ENCODE measurements around the gene SLC48A1. TPM values are rescaled to one million over a fixed set of nuclear protein-coding genes. Genes with fewer than 3 reads are reported as not detected.

The SLC48A1 gene
- total and polyA plus RNA-seq, 3 donors from 2014 or later: 21.0 to 32.0 (median 25.5) TPM

- no peaks in the 10 kb centered on the region for H3K36me3 ChIP-seq (ENCODE audit: low read depth, missing control alignments)
- no peak for TF ChIP-seq POLR2A (IDR thresholded peaks at IDR 0.05)
- TF ChIP-seq, protein P1, sequence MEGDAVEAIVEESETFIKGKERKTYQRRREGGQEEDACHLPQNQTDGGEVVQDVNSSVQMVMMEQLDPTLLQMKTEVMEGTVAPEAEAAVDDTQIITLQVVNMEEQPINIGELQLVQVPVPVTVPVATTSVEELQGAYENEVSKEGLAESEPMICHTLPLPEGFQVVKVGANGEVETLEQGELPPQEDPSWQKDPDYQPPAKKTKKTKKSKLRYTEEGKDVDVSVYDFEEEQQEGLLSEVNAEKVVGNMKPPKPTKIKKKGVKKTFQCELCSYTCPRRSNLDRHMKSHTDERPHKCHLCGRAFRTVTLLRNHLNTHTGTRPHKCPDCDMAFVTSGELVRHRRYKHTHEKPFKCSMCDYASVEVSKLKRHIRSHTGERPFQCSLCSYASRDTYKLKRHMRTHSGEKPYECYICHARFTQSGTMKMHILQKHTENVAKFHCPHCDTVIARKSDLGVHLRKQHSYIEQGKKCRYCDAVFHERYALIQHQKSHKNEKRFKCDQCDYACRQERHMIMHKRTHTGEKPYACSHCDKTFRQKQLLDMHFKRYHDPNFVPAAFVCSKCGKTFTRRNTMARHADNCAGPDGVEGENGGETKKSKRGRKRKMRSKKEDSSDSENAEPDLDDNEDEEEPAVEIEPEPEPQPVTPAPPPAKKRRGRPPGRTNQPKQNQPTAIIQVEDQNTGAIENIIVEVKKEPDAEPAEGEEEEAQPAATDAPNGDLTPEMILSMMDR (IDR thresholded peaks at IDR 0.05): no peak
- no peaks in the 10 kb centered on the region for H3K27me3 ChIP-seq
- no peaks in the 10 kb centered on the region for H3K4me1 ChIP-seq
- H3K4me3 ChIP-seq: no peak overlapping the region
- 91 to 97% methylated on average over 12 to 14 of the region's 14 CpGs for WGBS, 2 donors
- no peak for DNase-seq
- no peak overlapping the region for H3K27ac ChIP-seq
- no peaks in the 10 kb centered on the region for H3K9me3 ChIP-seq
- intact Hi-C loops (cut with DNase I; ENCODE audit: low total_unique reads): no loop called here
Measured at GRCh38 chr12:47791351-47791746, 18.3 kb downstream of the SLC48A1 start.

GRCh38 chr12:47791874-47792273 is 18.8 kb downstream of the SLC48A1 start:
- intact Hi-C loops (cut with DNase I; ENCODE audit: low total_unique reads): no loop called here
- H3K9me3 ChIP-seq: no peaks in the 10 kb centered on the region
- H3K36me3 ChIP-seq (ENCODE audit: low read depth, missing control alignments): no peaks in the 10 kb centered on the region
- no peak for TF ChIP-seq POLR2A (IDR thresholded peaks at IDR 0.05)
- TF ChIP-seq, protein P1 (IDR thresholded peaks at IDR 0.05): no peak
- H3K27ac ChIP-seq: no peak overlapping the region
- no peak overlapping the region for H3K4me3 ChIP-seq
- DNase-seq: no peak
- H3K4me1 ChIP-seq: no peaks in the 10 kb centered on the region
- no peaks in the 10 kb centered on the region for H3K27me3 ChIP-seq
- WGBS, 2 donors: 86 to 98% methylated on average over 4 to 16 of the region's 16 CpGs

DNA sequence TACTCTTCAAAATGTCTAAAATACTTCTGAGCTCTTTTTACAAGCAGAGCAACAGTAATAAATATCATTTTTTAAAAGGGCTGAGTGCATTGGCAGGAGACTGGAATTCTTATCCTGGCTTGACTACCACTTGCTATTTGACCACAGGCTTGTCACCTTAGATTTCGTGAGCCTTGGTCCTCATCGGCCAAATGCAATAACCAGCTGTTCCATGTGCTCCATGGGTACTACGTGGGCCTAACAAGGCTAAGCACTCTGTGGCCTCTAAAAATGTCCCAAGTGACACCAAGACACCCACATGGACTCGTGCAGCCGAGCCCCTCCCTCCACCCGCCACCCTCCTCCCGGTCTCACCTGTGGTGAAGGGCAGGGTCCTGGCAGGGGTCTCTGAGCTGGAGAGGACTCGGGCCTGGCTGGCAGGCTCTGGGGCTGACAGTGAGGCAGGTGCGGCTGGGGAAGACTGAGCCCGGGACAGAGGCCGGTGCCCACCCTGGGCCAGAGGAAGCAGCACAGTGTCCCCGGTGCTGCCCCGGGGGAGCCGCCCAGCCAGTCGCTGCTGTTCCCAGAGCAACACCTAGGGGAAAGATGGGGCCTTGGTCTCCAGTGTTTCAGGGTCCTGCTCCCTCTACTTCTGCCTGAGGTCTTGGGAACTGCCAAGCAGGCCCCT is 20.1 kb downstream of the SLC48A1 start:
- intact Hi-C loops (cut with DNase I; ENCODE audit: low total_unique reads): no loop called here
- H3K4me1 ChIP-seq: no peaks in the 10 kb centered on the region
- no peak overlapping the region for H3K4me3 ChIP-seq
- no peak for DNase-seq
- H3K9me3 ChIP-seq: no peaks in the 10 kb centered on the region
- H3K27ac ChIP-seq: no peak overlapping the region
- WGBS, 2 donors: 74 to 82% methylated on average over 11 to 15 of the region's 15 CpGs
- TF ChIP-seq, protein P1 (IDR thresholded peaks at IDR 0.05): no peak
- TF ChIP-seq POLR2A (IDR thresholded peaks at IDR 0.05): no peak
- H3K27me3 ChIP-seq: no peaks in the 10 kb centered on the region
- H3K36me3 ChIP-seq (ENCODE audit: low read depth, missing control alignments): no peaks in the 10 kb centered on the region

DNA sequence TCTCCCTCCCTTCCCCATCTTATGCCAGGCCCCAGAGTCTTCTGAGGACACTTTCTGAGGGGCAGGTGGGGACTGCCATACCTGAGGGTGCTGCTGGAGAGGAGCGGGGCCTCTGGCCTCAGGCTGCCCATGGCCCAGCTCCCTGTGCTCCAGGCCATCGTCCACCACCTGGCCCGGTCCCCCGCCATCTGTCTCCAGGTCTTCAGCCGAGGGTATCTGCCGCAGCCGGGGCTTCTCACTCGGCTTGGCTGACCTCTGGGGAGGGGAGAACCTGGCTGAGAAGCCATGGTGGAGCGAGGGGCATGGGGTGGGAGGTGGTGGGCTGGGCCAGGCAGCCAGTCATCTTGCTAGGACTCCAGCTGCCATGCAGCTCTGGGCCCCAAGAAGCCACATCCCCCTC is 21.6 kb downstream of the SLC48A1 start:
- no peaks in the 10 kb centered on the region for H3K9me3 ChIP-seq
- H3K4me1 ChIP-seq: peaks cover 11% of the 10 kb centered on the region
- H3K4me3 ChIP-seq: no peak overlapping the region
- H3K27ac ChIP-seq: no peak overlapping the region
- no peaks in the 10 kb centered on the region for H3K27me3 ChIP-seq
- no peak for DNase-seq
- intact Hi-C loops (cut with DNase I; ENCODE audit: low total_unique reads): loop anchor here (5.0 kb wide), 1 partner anchor 43 kb away; no protein-coding TSS in a partner anchor
- H3K36me3 ChIP-seq (ENCODE audit: low read depth, missing control alignments): no peaks in the 10 kb centered on the region
- 94% methylated on average over 3 to 9 of the region's 9 CpGs for WGBS, 2 donors
- no peak for TF ChIP-seq POLR2A (IDR thresholded peaks at IDR 0.05)
- TF ChIP-seq, protein P1 (IDR thresholded peaks at IDR 0.05): no peak
